GM20431 (cell line): ENCODE results near the gene TPRG1.

ENCODE experiments used
- in situ Hi-C: fragments of 300-500 bp; cut with MseI, MboI; formaldehyde crosslinking; loops from one replicate; pipeline ENCODE4 v1.15.0; 2020; ENCODE audit warnings: low sequenced_read_pairs; ENCODE audit not compliant: unreplicated experiment

Gene TPRG1

GRCh38 chr3:189171707-189172106, at the start of gene TPRG1:
Gene TPRG1, plus strand, starts transcription at chr3:189171971. Its CDS starts 35,414 bp downstream, at chr3:189207385.
- in situ Hi-C loops = no loop called here

- in situ Hi-C loops = no loop called here
These were observed 49.7 kb upstream of the TPRG1 start for GRCh38 chr3:189122110-189122509.

GRCh38 chr3:189122526-189123205, 49.1 kb upstream of the TPRG1 start:
- in situ Hi-C loops = no loop called here

- in situ Hi-C loops = no loop called here
These were observed 48.0 kb upstream of the TPRG1 start for GRCh38 chr3:189123595-189124387.

GRCh38 chr3:189132231-189132671, 39.5 kb upstream of the TPRG1 start:
- in situ Hi-C loops = no loop called here

- in situ Hi-C loops = no loop called here
These were observed 38.9 kb upstream of the TPRG1 start for GRCh38 chr3:189132839-189133238.

GRCh38 chr3:189133768-189134167, 38.0 kb upstream of the TPRG1 start:
- in situ Hi-C loops = no loop called here

- in situ Hi-C loops = no loop called here
These were observed 34.4 kb upstream of the TPRG1 start for GRCh38 chr3:189137416-189137815.

GRCh38 chr3:189138901-189139610, 32.7 kb upstream of the TPRG1 start:
- in situ Hi-C loops = no loop called here

GRCh38 chr3:189139611-189139940, 32.2 kb upstream of the TPRG1 start:
- in situ Hi-C loops = no loop called here

- in situ Hi-C loops = loop anchor here (10.0 kb wide), 1 partner anchor 1398 kb away; the partner anchor contains the start of gene BCL6
These were observed 29.2 kb upstream of the TPRG1 start for GRCh38 chr3:189142527-189142926.

GRCh38 chr3:189143321-189143720, 28.4 kb upstream of the TPRG1 start:
- in situ Hi-C loops = loop anchor here (10.0 kb wide), 1 partner anchor 1399 kb away; the partner anchor contains the start of gene BCL6

GRCh38 chr3:189143771-189144170, 28.0 kb upstream of the TPRG1 start:
- in situ Hi-C loops = loop anchor here (10.0 kb wide), 1 partner anchor 1399 kb away; the partner anchor contains the start of gene BCL6

- in situ Hi-C loops = loop anchor here (10.0 kb wide), 1 partner anchor 1400 kb away; the partner anchor contains the start of gene BCL6
These were observed 27.1 kb upstream of the TPRG1 start for GRCh38 chr3:189144645-189145044.

GRCh38 chr3:189146848-189147247, 24.9 kb upstream of the TPRG1 start:
- in situ Hi-C loops = loop anchor here (10.0 kb wide), 1 partner anchor 1402 kb away; the partner anchor contains the start of gene BCL6

GRCh38 chr3:189148081-189148507, 23.7 kb upstream of the TPRG1 start:
- in situ Hi-C loops = loop anchor here (10.0 kb wide), 1 partner anchor 1403 kb away; the partner anchor contains the start of gene BCL6

GRCh38 chr3:189149203-189149602, 22.6 kb upstream of the TPRG1 start:
- in situ Hi-C loops = loop anchor here (10.0 kb wide), 1 partner anchor 1404 kb away; the partner anchor contains the start of gene BCL6

GRCh38 chr3:189157232-189158007, 14.4 kb upstream of the TPRG1 start:
- in situ Hi-C loops = no loop called here

GRCh38 chr3:189158034-189158433, 13.7 kb upstream of the TPRG1 start:
- in situ Hi-C loops = no loop called here
